GM12878 (cell line): ENCODE results near the gene MMP24. TPM values are rescaled to one million over a fixed set of nuclear protein-coding genes. Genes with fewer than 3 reads are reported as not detected.

Experiments
- ATAC-seq: fragments of 200-7000 bp; cut with Tn5 transposase; 3 replicates; pipeline ENCODE4 v1.9.1; 2020; ENCODE audit warnings: mild to moderate bottlenecking, moderate library complexity
- BruUV-seq: library from RNA; stranded (reverse); fragments of 400-500 nt; replicated peaks from 2 replicates; lab custom pipeline; 2021; lab: Mats Ljungman, UMichigan
- CTCF ChIA-PET: fragments of 300-600 bp; sonication (Branson Sonifier 250); formaldehyde crosslinking; extraction: SDS; loops from one replicate; lab custom pipeline; 2021; ENCODE audit warnings: inconsistent platforms; lab: Yijun Ruan, JAX
- POLR2A ChIA-PET: fragments of 350-600 bp; formaldehyde crosslinking; extraction: SDS; loops from one replicate; lab custom pipeline; 2021; ENCODE audit warnings: inconsistent platforms; lab: Charles Lee
- RAD21 ChIA-PET: fragments of 300-600 bp; sonication (Branson Sonifier 250); formaldehyde crosslinking; loops from one replicate; lab custom pipeline; 2023; ENCODE audit warnings: antibody characterized with exemption; ENCODE audit not compliant: unreplicated experiment; lab: Charles Lee
- SMC1A ChIA-PET: fragments of 300-600 bp; sonication (Branson Sonifier 250); formaldehyde crosslinking; loops from one replicate; lab custom pipeline; 2023; ENCODE audit not compliant: unreplicated experiment, uncharacterized antibody; lab: Charles Lee
- DNase-seq: peaks from one replicate; pipeline ENCODE4 v3.0.0-alpha.2; 2011; ENCODE audit warnings: low read depth, low spot score
- FAIRE-seq: peaks from 3 replicates; lab custom pipeline; 2011; peaks lifted over from hg19 to GRCh38; lab: Jason Lieb, UNC
- H2AFZ ChIP-seq: 2 replicates; pipeline ENCODE4 v1.6.0; 2011; ENCODE audit warnings: low read depth, low read length, control low read depth; ENCODE audit not compliant: control insufficient read depth
- H3K27ac ChIP-seq: 2 replicates; pipeline ENCODE4 v1.5.1; 2011; ENCODE audit warnings: control low read depth; ENCODE audit not compliant: control insufficient read depth, insufficient read depth
- H3K27me3 ChIP-seq, 2 experiments: replicated peaks in 1 of 2; 2 replicates each; pipeline versions ENCODE4 v1.6.0 to v1.6.1; 2011; ENCODE audit warnings: low read length in 1 of 2; ENCODE audit not compliant: control insufficient read depth in 2 of 2, insufficient read depth in 2 of 2
- H3K36me3 ChIP-seq, 2 experiments: 2 replicates each; pipeline ENCODE4 v1.5.1; 2011; ENCODE audit warnings: low read length in 1 of 2; ENCODE audit not compliant: control insufficient read depth in 2 of 2, insufficient read depth in 2 of 2
- H3K4me1 ChIP-seq: 2 replicates; pipeline ENCODE4 v1.6.1; 2011; ENCODE audit warnings: mild to moderate bottlenecking, low read length, moderate library complexity, mixed read lengths; ENCODE audit not compliant: control insufficient read depth, insufficient read depth
- H3K4me2 ChIP-seq: 2 replicates; pipeline ENCODE4 v1.6.0; 2011; ENCODE audit warnings: control low read depth; ENCODE audit not compliant: control insufficient read depth, insufficient read depth
- H3K4me3 ChIP-seq: fragments of 200-600 bp; sonication (generic); 2 replicates; pipeline ENCODE4 v1.5.1; 2016
- H3K79me2 ChIP-seq: 2 replicates; pipeline ENCODE4 v1.6.0; 2011; ENCODE audit warnings: low read length; ENCODE audit not compliant: control insufficient read depth, insufficient read depth
- H3K9ac ChIP-seq: 2 replicates; pipeline ENCODE4 v1.8.0; 2011; ENCODE audit warnings: low read length, control low read depth, mixed read lengths; ENCODE audit not compliant: control insufficient read depth, insufficient read depth
- H3K9me3 ChIP-seq: replicated peaks from 3 replicates; pipeline ENCODE4 v1.5.1; 2011; ENCODE audit warnings: mild to moderate bottlenecking, low read length; ENCODE audit not compliant: control insufficient read depth, insufficient read depth
- H4K20me1 ChIP-seq: 2 replicates; pipeline ENCODE4 v1.6.0; 2011; ENCODE audit not compliant: control insufficient read depth, insufficient read depth
- EP300 ChIP-seq, 2 experiments: fragments of 150-350 bp in 1 of 2; IDR thresholded peaks; 2 replicates each; pipeline ENCODE4 v1.6.1; 2011 to 2012; ENCODE audit warnings: low read depth in 2 of 2, low read length in 2 of 2, borderline replicate concordance in 1 of 2, improper control_type of control experiment in 1 of 2, inconsistent platforms in 1 of 2; ENCODE audit not compliant: control insufficient read depth in 1 of 2
- HDGF ChIP-seq: fragments of 450-650 bp; IDR thresholded peaks from 2 replicates; pipeline ENCODE4 v1.6.1; 2016; ENCODE audit warnings: antibody characterized with exemption
- MTA2 ChIP-seq: fragments of 450-650 bp; IDR thresholded peaks from 2 replicates; pipeline ENCODE4 v1.6.1; 2016; ENCODE audit warnings: low read depth, mild to moderate bottlenecking, moderate library complexity
- NFYA ChIP-seq: IDR thresholded peaks from 2 replicates; pipeline ENCODE4 v1.6.1; 2011; ENCODE audit warnings: low read depth, mild to moderate bottlenecking, low read length, improper control_type of control experiment, borderline replicate concordance
- PAX8 ChIP-seq: fragments of 450-650 bp; IDR thresholded peaks from 2 replicates; pipeline ENCODE4 v1.6.1; 2017; ENCODE audit warnings: mild to moderate bottlenecking, moderate library complexity
- POU2F2 ChIP-seq: IDR thresholded peaks from 3 replicates; pipeline ENCODE4 v1.6.1; 2011; ENCODE audit warnings: low read depth, mild to moderate bottlenecking, low read length, borderline replicate concordance
- RB1 ChIP-seq: fragments of 450-650 bp; formaldehyde crosslinking; IDR thresholded peaks from 2 replicates; pipeline ENCODE4 v1.6.1; 2017; ENCODE audit warnings: mild to moderate bottlenecking, borderline replicate concordance
- SMAD5 ChIP-seq: IDR thresholded peaks from 2 replicates; pipeline ENCODE4 v1.6.1; 2016; ENCODE audit warnings: antibody characterized with exemption, low read depth
- SPI1 ChIP-seq: IDR thresholded peaks from 2 replicates; pipeline ENCODE4 v1.6.1; 2011; ENCODE audit warnings: low read depth, mild to moderate bottlenecking, low read length, moderate library complexity, borderline replicate concordance; ENCODE audit not compliant: insufficient read depth
- SREBF2 ChIP-seq: IDR thresholded peaks from 2 replicates; pipeline ENCODE4 v1.6.1; 2012; ENCODE audit warnings: mild to moderate bottlenecking, low read length
- SUZ12 ChIP-seq: fragments of 200-600 bp; sonication (generic); IDR thresholded peaks from one replicate; pipeline ENCODE4 v1.6.1; 2018; ENCODE audit warnings: antibody characterized with exemption, mild to moderate bottlenecking; ENCODE audit not compliant: unreplicated experiment
- TARDBP ChIP-seq: IDR thresholded peaks from 2 replicates; pipeline ENCODE4 v1.6.1; 2016; ENCODE audit warnings: borderline replicate concordance
- TCF7 ChIP-seq: IDR thresholded peaks from 2 replicates; pipeline ENCODE4 v1.6.1; 2014; ENCODE audit warnings: antibody characterized with exemption, borderline replicate concordance
- ZNF384 ChIP-seq: IDR thresholded peaks from 2 replicates; pipeline ENCODE4 v1.6.1; 2012; ENCODE audit warnings: low read depth, mild to moderate bottlenecking, low read length, improper control_type of control experiment, borderline replicate concordance
- WGBS: methylation state at CpG from one replicate; pipeline ENCODE4 v1.1.6; 2016; ENCODE audit warnings: low lambda C conversion rate; ENCODE audit not compliant: insufficient replicate concordance, insufficient coverage; ENCODE audit errors: missing lambda C conversion rate; 5-methylcytosine and 5-hydroxymethylcytosine counted together
- in situ Hi-C: fragments of 300-500 bp; cut with MboI; formaldehyde crosslinking; loops from 9 replicates; pipeline ENCODE4 v1.14.3; 2018; ENCODE audit warnings: mixed read lengths
- intact Hi-C: fragments of 100-400 bp; cut with micrococcal nuclease; formaldehyde crosslinking; loops from one replicate; pipeline ENCODE4 v1.14.2; 2022; ENCODE audit not compliant: unreplicated experiment
- polyA plus RNA-seq, 11 experiments: library from polyadenylated mRNA; depleted of rRNA in 4 of 11; unstranded in 6 of 11; stranded (reverse) in 5 of 11; fragments of >200 nt; fragmentation: Nextera tagmentation in 4 of 11; fragmentation: Illumina TruSeq in 1 of 11; extraction: Ambion mirVana in 4 of 11; extraction: Trizol in 1 of 11; gene quantifications; 1 replicate in 1 of 11; 2 replicates in 10 of 11; pipeline versions ENCODE4 v1.2.1 to v1.2.3, GENCODE V29; 2011 to 2016; ENCODE audit warnings: inconsistent platforms in 2 of 11, missing spikeins in 2 of 11, low read depth in 1 of 11
- small RNA-seq: library from RNA; depleted of rRNA; stranded (forward); fragments of <200 nt; gene quantifications from one replicate; pipeline ENCODE3, GENCODE V24; 2014
- total RNA-seq, 4 experiments: library from RNA; depleted of rRNA in 3 of 4; stranded (reverse); fragments of >200 nt in 3 of 4; fragmentation: Illumina TruSeq in 1 of 4; extraction: Trizol in 1 of 4; gene quantifications; 2 replicates each; pipeline versions ENCODE4 v1.2.1 to v1.2.3, GENCODE V29; 2013 to 2021

The MMP24 gene
- total and polyA plus RNA-seq, 10 of the 15 experiments (the other 5 are each of a cell fraction or from before 2014, with no cell fraction given): 0.01 to 0.11 (median 0.04) TPM; not detected in 5

GRCh38 chr20:35325401-35325800 is 98.9 kb downstream of the MMP24 start (continued):
- TF ChIP-seq POU2F2: no peak
- no peak for TF ChIP-seq SREBF2
- TF ChIP-seq SMAD5: no peak
- no peak for TF ChIP-seq SUZ12
- no peak for TF ChIP-seq TCF7
- TF ChIP-seq PAX8: no peak
- TF ChIP-seq EP300 (IDR thresholded peaks at IDR 0.05; ENCODE audit: borderline replicate concordance in 1 of 2, control insufficient read depth in 1 of 2, low read depth in 2 of 2, low read length in 2 of 2): no peak

- no peaks in the 10 kb centered on the region for H3K9me3 ChIP-seq
- H2AFZ ChIP-seq: no peak overlapping the region
- H3K4me3 ChIP-seq: no peak overlapping the region
- no peaks in the 10 kb centered on the region for H3K79me2 ChIP-seq
- no peak overlapping the region for H3K4me2 ChIP-seq
- H3K9ac ChIP-seq: no peak overlapping the region
- CTCF ChIA-PET: interaction anchor here (1.0 to 1.6 kb wide), 2 partner anchors 22 to 121 kb away, joined by 3 to 4 read pairs; no protein-coding TSS in a partner anchor
- H4K20me1 ChIP-seq: no peaks in the 10 kb centered on the region
- no peaks in the 10 kb centered on the region for H3K27me3 ChIP-seq
- in situ Hi-C loops: no loop called here
- TF ChIP-seq NFYA: no peak
- peak; percentile 72; the same call in 1 of the 2 replicates for TF ChIP-seq SPI1
- TF ChIP-seq TARDBP: no peak
- no peak for TF ChIP-seq RB1
- no peak for TF ChIP-seq HDGF
- TF ChIP-seq ZNF384: no peak
- no peak for TF ChIP-seq MTA2
- TF ChIP-seq, all 136 proteins: peak for 1
- intact Hi-C loops: no loop called here
- Histone ChIP-seq H3K27ac (no peak overlapping the region), H3K4me1 (no peaks in the 10 kb centered on the region), H3K36me3 (peaks cover 0 to 7% of the 10 kb centered on the region in 2 experiments; a peak in 1 of 4 replicates)
- FAIRE-seq (no peak), ATAC-seq (no peak), DNase-seq (no peak)
- WGBS: 92% methylated on average over 11 of the region's 11 CpGs
- BruUV-seq: no TSS peak
- ChIA-PET RAD21 (no interaction called here), SMC1A (no interaction called here), POLR2A (interaction anchor here (0.6 kb wide), 1 partner anchor 471 kb away, joined by 4 read pairs; no protein-coding TSS in a partner anchor)
These were observed 99.7 kb downstream of the MMP24 start for GRCh38 chr20:35326021-35326739.

Small RNA genes within 50 kb of the gene (small RNA-seq; reads per million reads assigned to genes)
- not detected for gene MT1P3
- not detected for gene RNA5SP483

Other genes with a start within 250 kb of the MMP24 start
Only the 7 nearest of the 9 such genes appear.
- 25.2 and 28.2 TPM in 2 replicates for gene TRPC4AP, start 133.9 kb upstream of the MMP24 start, total RNA-seq (2014; rRNA removed)
- 22.7 and 23.6 TPM in 2 replicates for gene TRPC4AP, start 133.9 kb upstream of the MMP24 start, total RNA-seq (2014; rRNA removed; fragmentation: Illumina TruSeq; extraction: Trizol)
- gene TRPC4AP, start 133.9 kb upstream of the MMP24 start, total RNA-seq (2021): 44.8 and 45.5 TPM in 2 replicates
- 39.8 and 52.2 TPM in 2 replicates for gene TRPC4AP, start 133.9 kb upstream of the MMP24 start, polyA plus RNA-seq (2011; rRNA removed)
- 30.7 and 36.8 TPM in 2 replicates for gene TRPC4AP, start 133.9 kb upstream of the MMP24 start, polyA plus RNA-seq (2014; fragmentation: Illumina TruSeq; extraction: Trizol)
- 1 to 10 TPM; 1.1 to 2.2 TPM for gene TRPC4AP, start 133.9 kb upstream of the MMP24 start, polyA plus RNA-seq (2014; fragmentation: Nextera tagmentation; extraction: Ambion mirVana)
- gene TRPC4AP, start 133.9 kb upstream of the MMP24 start, polyA plus RNA-seq (2014; rRNA removed): 51.9 and 53.3 TPM in 2 replicates
- 10 to 100 TPM; 60.7 to 61.7 TPM for gene TRPC4AP, start 133.9 kb upstream of the MMP24 start, polyA plus RNA-seq (2016; fragmentation: Nextera tagmentation; extraction: Ambion mirVana)
- 24.8 and 27.1 TPM in 2 replicates for gene EDEM2, start 79.4 kb upstream of the MMP24 start, total RNA-seq (2014; rRNA removed)
- gene EDEM2, start 79.4 kb upstream of the MMP24 start, total RNA-seq (2014; rRNA removed; fragmentation: Illumina TruSeq; extraction: Trizol): 14.5 and 14.7 TPM in 2 replicates
- gene EDEM2, start 79.4 kb upstream of the MMP24 start, total RNA-seq (2021): 16.6 and 18.0 TPM in 2 replicates
- 7.6 and 13.4 TPM in 2 replicates for gene EDEM2, start 79.4 kb upstream of the MMP24 start, polyA plus RNA-seq (2011; rRNA removed)
- 13.3 and 15.1 TPM in 2 replicates for gene EDEM2, start 79.4 kb upstream of the MMP24 start, polyA plus RNA-seq (2014; fragmentation: Illumina TruSeq; extraction: Trizol)
- gene EDEM2, start 79.4 kb upstream of the MMP24 start, polyA plus RNA-seq (2014; fragmentation: Nextera tagmentation; extraction: Ambion mirVana): 10 to 100 TPM in 1 of 2 experiments, 1 to 10 TPM in 1; 9.9 to 11.4 TPM
- gene EDEM2, start 79.4 kb upstream of the MMP24 start, polyA plus RNA-seq (2014; rRNA removed): 11.5 and 12.4 TPM in 2 replicates
- gene EDEM2, start 79.4 kb upstream of the MMP24 start, polyA plus RNA-seq (2016; fragmentation: Nextera tagmentation; extraction: Ambion mirVana): 10 to 100 TPM; 24.3 TPM
- gene PROCR, start 54.6 kb upstream of the MMP24 start, total RNA-seq (2014; rRNA removed): 0.27 and 0.73 TPM in 2 replicates
- 0.22 and 0.32 TPM in 2 replicates for gene PROCR, start 54.6 kb upstream of the MMP24 start, total RNA-seq (2014; rRNA removed; fragmentation: Illumina TruSeq; extraction: Trizol)
- 0.38 TPM in 1 of 2 replicates, not detected in the other for gene PROCR, start 54.6 kb upstream of the MMP24 start, total RNA-seq (2021)
- gene PROCR, start 54.6 kb upstream of the MMP24 start, polyA plus RNA-seq (2011; rRNA removed): 0.61 and 0.67 TPM in 2 replicates
- 0.12 and 0.14 TPM in 2 replicates for gene PROCR, start 54.6 kb upstream of the MMP24 start, polyA plus RNA-seq (2014; fragmentation: Illumina TruSeq; extraction: Trizol)
- gene PROCR, start 54.6 kb upstream of the MMP24 start, polyA plus RNA-seq (2014; fragmentation: Nextera tagmentation; extraction: Ambion mirVana): under 1 TPM; 0.27 to 0.31 TPM
- 0.41 and 0.78 TPM in 2 replicates for gene PROCR, start 54.6 kb upstream of the MMP24 start, polyA plus RNA-seq (2014; rRNA removed)
- gene PROCR, start 54.6 kb upstream of the MMP24 start, polyA plus RNA-seq (2016; fragmentation: Nextera tagmentation; extraction: Ambion mirVana): not detected
- gene MMP24OS, start 51.4 kb downstream of the MMP24 start, total RNA-seq (2014; rRNA removed): 9.6 and 10.7 TPM in 2 replicates
- gene MMP24OS, start 51.4 kb downstream of the MMP24 start, total RNA-seq (2014; rRNA removed; fragmentation: Illumina TruSeq; extraction: Trizol): 6.2 and 7.1 TPM in 2 replicates
- 30.9 and 31.4 TPM in 2 replicates for gene MMP24OS, start 51.4 kb downstream of the MMP24 start, total RNA-seq (2021)
- gene MMP24OS, start 51.4 kb downstream of the MMP24 start, polyA plus RNA-seq (2011; rRNA removed): 9.6 and 12.3 TPM in 2 replicates
- 3.4 and 9.1 TPM in 2 replicates for gene MMP24OS, start 51.4 kb downstream of the MMP24 start, polyA plus RNA-seq (2014; fragmentation: Illumina TruSeq; extraction: Trizol)
- 1 to 10 TPM; 2.0 to 3.6 TPM for gene MMP24OS, start 51.4 kb downstream of the MMP24 start, polyA plus RNA-seq (2014; fragmentation: Nextera tagmentation; extraction: Ambion mirVana)
- 25.8 and 27.9 TPM in 2 replicates for gene MMP24OS, start 51.4 kb downstream of the MMP24 start, polyA plus RNA-seq (2014; rRNA removed)
- 10 to 100 TPM; 18.3 to 20.0 TPM for gene MMP24OS, start 51.4 kb downstream of the MMP24 start, polyA plus RNA-seq (2016; fragmentation: Nextera tagmentation; extraction: Ambion mirVana)
- 189 and 194 TPM in 2 replicates for gene EIF6, start 58.1 kb downstream of the MMP24 start, total RNA-seq (2014; rRNA removed)
- gene EIF6, start 58.1 kb downstream of the MMP24 start, total RNA-seq (2014; rRNA removed; fragmentation: Illumina TruSeq; extraction: Trizol): 120 and 127 TPM in 2 replicates
- 163 and 168 TPM in 2 replicates for gene EIF6, start 58.1 kb downstream of the MMP24 start, total RNA-seq (2021)
- gene EIF6, start 58.1 kb downstream of the MMP24 start, polyA plus RNA-seq (2011; rRNA removed): 91.4 and 179 TPM in 2 replicates
- 88.4 and 164 TPM in 2 replicates for gene EIF6, start 58.1 kb downstream of the MMP24 start, polyA plus RNA-seq (2014; fragmentation: Illumina TruSeq; extraction: Trizol)
- gene EIF6, start 58.1 kb downstream of the MMP24 start, polyA plus RNA-seq (2014; fragmentation: Nextera tagmentation; extraction: Ambion mirVana): 100 to 1,000 TPM; 405 to 607 TPM
- 204 and 214 TPM in 2 replicates for gene EIF6, start 58.1 kb downstream of the MMP24 start, polyA plus RNA-seq (2014; rRNA removed)
- 100 to 1,000 TPM; 256 to 277 TPM for gene EIF6, start 58.1 kb downstream of the MMP24 start, polyA plus RNA-seq (2016; fragmentation: Nextera tagmentation; extraction: Ambion mirVana)
- gene FAM83C, start 65.7 kb downstream of the MMP24 start, total RNA-seq (2014; rRNA removed): not detected in 2 replicates
- gene FAM83C, start 65.7 kb downstream of the MMP24 start, total RNA-seq (2014; rRNA removed; fragmentation: Illumina TruSeq; extraction: Trizol): not detected in 2 replicates
- not detected in 2 replicates for gene FAM83C, start 65.7 kb downstream of the MMP24 start, total RNA-seq (2021)
- not detected in 2 replicates for gene FAM83C, start 65.7 kb downstream of the MMP24 start, polyA plus RNA-seq (2011; rRNA removed)
- gene FAM83C, start 65.7 kb downstream of the MMP24 start, polyA plus RNA-seq (2014; fragmentation: Illumina TruSeq; extraction: Trizol): not detected in 2 replicates
- not detected for gene FAM83C, start 65.7 kb downstream of the MMP24 start, polyA plus RNA-seq (2014; fragmentation: Nextera tagmentation; extraction: Ambion mirVana)
- not detected in 2 replicates for gene FAM83C, start 65.7 kb downstream of the MMP24 start, polyA plus RNA-seq (2014; rRNA removed)
- not detected for gene FAM83C, start 65.7 kb downstream of the MMP24 start, polyA plus RNA-seq (2016; fragmentation: Nextera tagmentation; extraction: Ambion mirVana)
- gene UQCC1, start 185.3 kb downstream of the MMP24 start, total RNA-seq (2014; rRNA removed): 51.1 and 55.4 TPM in 2 replicates
- gene UQCC1, start 185.3 kb downstream of the MMP24 start, total RNA-seq (2014; rRNA removed; fragmentation: Illumina TruSeq; extraction: Trizol): 37.0 and 38.3 TPM in 2 replicates
- gene UQCC1, start 185.3 kb downstream of the MMP24 start, total RNA-seq (2021): 58.3 and 63.1 TPM in 2 replicates
- gene UQCC1, start 185.3 kb downstream of the MMP24 start, polyA plus RNA-seq (2011; rRNA removed): 72.9 and 76.4 TPM in 2 replicates
- 57.8 and 70.4 TPM in 2 replicates for gene UQCC1, start 185.3 kb downstream of the MMP24 start, polyA plus RNA-seq (2014; fragmentation: Illumina TruSeq; extraction: Trizol)
- gene UQCC1, start 185.3 kb downstream of the MMP24 start, polyA plus RNA-seq (2014; fragmentation: Nextera tagmentation; extraction: Ambion mirVana): 10 to 100 TPM; 30.7 to 38.6 TPM
- 54.2 and 62.2 TPM in 2 replicates for gene UQCC1, start 185.3 kb downstream of the MMP24 start, polyA plus RNA-seq (2014; rRNA removed)
- gene UQCC1, start 185.3 kb downstream of the MMP24 start, polyA plus RNA-seq (2016; fragmentation: Nextera tagmentation; extraction: Ambion mirVana): 10 to 100 TPM; 54.8 to 62.4 TPM